RWPE2 (cell line): ENCODE measurements around the gene ADGRD2.

ENCODE experiments used
- ATAC-seq: fragments of 200-7000 bp; cut with Tn5 transposase; 3 replicates; pipeline ENCODE4 v1.9.1; 2021; ENCODE audit warnings: low read depth
- DNase-seq: peaks from one replicate; pipeline ENCODE4 v3.0.0-alpha.2; 2020; ENCODE audit warnings: low spot score
- H3K27ac ChIP-seq: fragments of 450-650 bp; 2 replicates; pipeline ENCODE4 v1.5.1; 2017; ENCODE audit warnings: mild to moderate bottlenecking; ENCODE audit not compliant: poor library complexity, severe bottlenecking
- H3K27me3 ChIP-seq: fragments of 250-450 bp; sonication (Bioruptor Pico); 2 replicates; pipeline ENCODE4 v1.5.1; 2021; ENCODE audit warnings: mild to moderate bottlenecking, moderate library complexity; ENCODE audit not compliant: insufficient read depth, poor library complexity, severe bottlenecking
- H3K36me3 ChIP-seq: fragments of 250-450 bp; sonication (Bioruptor Pico); 2 replicates; pipeline ENCODE4 v1.5.1; 2020; ENCODE audit warnings: low read depth, mild to moderate bottlenecking, moderate library complexity
- H3K4me1 ChIP-seq: fragments of 250-450 bp; sonication (Bioruptor Pico); 2 replicates; pipeline ENCODE4 v1.5.1; 2021; ENCODE audit warnings: mild to moderate bottlenecking, moderate library complexity; ENCODE audit not compliant: insufficient read depth, poor library complexity, severe bottlenecking
- H3K4me3 ChIP-seq: fragments of 250-450 bp; sonication (Bioruptor Pico); 2 replicates; pipeline ENCODE4 v1.5.1; 2021; ENCODE audit warnings: mild to moderate bottlenecking, moderate library complexity; ENCODE audit not compliant: severe bottlenecking
- H3K9me3 ChIP-seq: fragments of 250-450 bp; sonication (Bioruptor Pico); 2 replicates; pipeline ENCODE4 v1.5.1; 2021; ENCODE audit warnings: mild to moderate bottlenecking, moderate library complexity; ENCODE audit not compliant: severe bottlenecking
- CTCF ChIP-seq: fragments of 450-650 bp; IDR thresholded peaks from one replicate; pipeline ENCODE4 v1.5.1; 2017; ENCODE audit warnings: mild to moderate bottlenecking, moderate library complexity; ENCODE audit not compliant: poor library complexity, severe bottlenecking

Gene ADGRD2

GRCh38 chr9:124467410-124468060 is 17.3 kb downstream of the ADGRD2 start:
- no peaks in the 10 kb centered on the region for H3K9me3 ChIP-seq
- no peaks in the 10 kb centered on the region for H3K36me3 ChIP-seq
- no peaks in the 10 kb centered on the region for H3K27me3 ChIP-seq
- no peak for TF ChIP-seq CTCF
- peak; percentile 34 for DNase-seq
- no peak overlapping the region for H3K4me3 ChIP-seq
- H3K27ac ChIP-seq: no peak overlapping the region
- no peaks in the 10 kb centered on the region for H3K4me1 ChIP-seq
- ATAC-seq: no peak; the same call in 2 of the 3 replicates

GRCh38 chr9:124468061-124468740 is 17.9 kb downstream of the ADGRD2 start:
- no peaks in the 10 kb centered on the region for H3K4me1 ChIP-seq
- H3K9me3 ChIP-seq: no peaks in the 10 kb centered on the region
- DNase-seq (peak; percentile 24), ATAC-seq (no peak)
- H3K27me3 ChIP-seq: no peaks in the 10 kb centered on the region
- no peak overlapping the region for H3K4me3 ChIP-seq
- TF ChIP-seq CTCF: no peak
- no peaks in the 10 kb centered on the region for H3K36me3 ChIP-seq
- no peak overlapping the region for H3K27ac ChIP-seq

GRCh38 chr9:124469011-124469832 is 19.0 kb downstream of the ADGRD2 start:
- ATAC-seq: no peak
- no peaks in the 10 kb centered on the region for H3K27me3 ChIP-seq

GRCh38 chr9:124470306-124470705 is 20.1 kb downstream of the ADGRD2 start:
- DNase-seq (no peak), ATAC-seq (no peak)
- Histone ChIP-seq H3K4me3 (no peak overlapping the region), H3K36me3 (no peaks in the 10 kb centered on the region), H3K27me3 (no peaks in the 10 kb centered on the region), H3K9me3 (no peaks in the 10 kb centered on the region), H3K4me1 (no peaks in the 10 kb centered on the region), H3K27ac (no peak overlapping the region)
- no peak for TF ChIP-seq CTCF

More at GRCh38 chr9:124469011-124469832, 19.0 kb downstream of the ADGRD2 start:
- Histone ChIP-seq H3K27ac (no peak overlapping the region), H3K9me3 (no peaks in the 10 kb centered on the region), H3K36me3 (no peaks in the 10 kb centered on the region), H3K4me3 (no peak overlapping the region), H3K4me1 (no peaks in the 10 kb centered on the region)
- TF ChIP-seq CTCF: no peak
- no peak for DNase-seq
